Nucleus accumbens (tissue), 56 donors: Measurements from ENCODE around the gene FAM131A.

Experiments used
- DNase-seq, 56 donors: peaks; one replicate each; lab custom pipeline; 2025; lab: John Stamatoyannopoulos, UW

FAM131A gene, protein sequence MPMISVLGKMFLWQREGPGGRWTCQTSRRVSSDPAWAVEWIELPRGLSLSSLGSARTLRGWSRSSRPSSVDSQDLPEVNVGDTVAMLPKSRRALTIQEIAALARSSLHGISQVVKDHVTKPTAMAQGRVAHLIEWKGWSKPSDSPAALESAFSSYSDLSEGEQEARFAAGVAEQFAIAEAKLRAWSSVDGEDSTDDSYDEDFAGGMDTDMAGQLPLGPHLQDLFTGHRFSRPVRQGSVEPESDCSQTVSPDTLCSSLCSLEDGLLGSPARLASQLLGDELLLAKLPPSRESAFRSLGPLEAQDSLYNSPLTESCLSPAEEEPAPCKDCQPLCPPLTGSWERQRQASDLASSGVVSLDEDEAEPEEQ

GRCh38 chr3:184337399-184337714 is at the start of gene FAM131A:
FAM131A (plus strand) TSS chr3:184337600; CDS start chr3:184337631, 31 bp downstream.
- DNase-seq, result peak in 49 of 56 donors; percentile 20 to 84 (median 57)

DNA sequence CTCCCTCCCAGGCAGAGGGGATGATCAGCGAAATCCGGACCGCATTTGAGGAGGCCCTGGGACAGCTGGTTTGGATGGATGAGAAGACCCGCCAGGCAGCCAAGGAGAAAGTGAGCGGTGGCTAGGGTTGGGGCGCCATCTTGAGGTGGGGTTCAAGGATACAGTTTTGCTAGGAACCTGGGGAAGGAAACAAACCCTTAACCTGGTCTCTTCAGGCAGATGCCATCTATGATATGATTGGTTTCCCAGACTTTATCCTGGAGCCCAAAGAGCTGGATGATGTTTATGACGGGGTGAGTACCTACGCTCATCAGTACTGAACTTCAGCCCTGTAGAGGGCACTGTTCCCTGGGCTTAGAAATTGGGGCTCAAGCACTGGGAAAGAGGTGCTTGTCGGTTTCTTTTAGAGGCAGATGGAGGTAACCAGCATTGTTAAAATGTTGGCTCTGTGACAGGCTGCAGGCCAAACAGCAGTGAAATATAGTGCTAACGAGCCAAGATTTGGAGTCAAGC is 47.9 kb upstream of the FAM131A start:
- DNase-seq, result peak in 31 of 56 donors; percentile 2 to 66 (median 17)

DNA sequence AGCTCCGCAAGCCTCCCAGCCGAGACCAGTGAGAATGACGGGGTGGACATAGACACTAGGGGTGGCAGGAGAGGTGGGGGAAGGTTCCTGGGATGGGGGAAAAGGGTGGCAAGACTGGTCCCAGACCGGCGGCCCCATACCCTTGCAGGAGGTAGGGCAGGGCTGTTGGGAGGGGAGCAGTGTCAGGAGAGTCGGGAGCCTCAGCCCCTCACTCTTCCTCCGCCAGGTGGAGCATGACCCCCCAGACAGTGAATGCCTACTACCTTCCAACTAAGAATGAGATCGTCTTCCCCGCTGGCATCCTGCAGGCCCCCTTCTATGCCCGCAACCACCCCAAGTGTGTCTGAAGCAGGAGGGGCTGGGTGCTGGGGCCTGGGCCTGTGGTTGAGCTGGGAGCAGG is 47.1 kb upstream of the FAM131A start:
- no peak for DNase-seq

DNA sequence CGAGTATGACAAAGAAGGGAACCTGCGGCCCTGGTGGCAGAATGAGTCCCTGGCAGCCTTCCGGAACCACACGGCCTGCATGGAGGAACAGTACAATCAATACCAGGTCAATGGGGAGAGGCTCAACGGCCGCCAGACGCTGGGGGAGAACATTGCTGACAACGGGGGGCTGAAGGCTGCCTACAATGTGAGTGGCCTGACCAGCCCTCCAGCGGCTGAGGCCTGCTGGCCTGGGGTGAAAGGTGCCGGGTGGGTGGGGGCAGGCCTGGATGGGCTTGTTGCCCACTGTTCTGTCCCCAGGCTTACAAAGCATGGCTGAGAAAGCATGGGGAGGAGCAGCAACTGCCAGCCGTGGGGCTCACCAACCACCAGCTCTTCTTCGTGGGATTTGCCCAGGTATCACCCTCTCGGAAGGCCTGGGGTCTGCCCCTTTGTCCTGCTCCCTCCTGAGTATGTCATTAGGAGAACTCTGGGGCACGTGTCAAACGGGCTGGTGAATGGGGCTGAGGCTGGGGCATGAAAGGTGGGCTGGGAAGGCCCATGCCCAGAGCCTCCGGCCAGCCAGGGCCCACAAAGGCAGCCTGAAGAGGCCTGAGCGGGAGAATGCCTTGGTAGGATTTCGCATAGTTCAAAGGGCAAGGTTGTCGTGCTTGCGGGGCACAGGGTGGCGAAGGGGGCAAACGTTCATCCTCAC is 46.2 kb upstream of the FAM131A start:
- DNase-seq, result no peak

DNA sequence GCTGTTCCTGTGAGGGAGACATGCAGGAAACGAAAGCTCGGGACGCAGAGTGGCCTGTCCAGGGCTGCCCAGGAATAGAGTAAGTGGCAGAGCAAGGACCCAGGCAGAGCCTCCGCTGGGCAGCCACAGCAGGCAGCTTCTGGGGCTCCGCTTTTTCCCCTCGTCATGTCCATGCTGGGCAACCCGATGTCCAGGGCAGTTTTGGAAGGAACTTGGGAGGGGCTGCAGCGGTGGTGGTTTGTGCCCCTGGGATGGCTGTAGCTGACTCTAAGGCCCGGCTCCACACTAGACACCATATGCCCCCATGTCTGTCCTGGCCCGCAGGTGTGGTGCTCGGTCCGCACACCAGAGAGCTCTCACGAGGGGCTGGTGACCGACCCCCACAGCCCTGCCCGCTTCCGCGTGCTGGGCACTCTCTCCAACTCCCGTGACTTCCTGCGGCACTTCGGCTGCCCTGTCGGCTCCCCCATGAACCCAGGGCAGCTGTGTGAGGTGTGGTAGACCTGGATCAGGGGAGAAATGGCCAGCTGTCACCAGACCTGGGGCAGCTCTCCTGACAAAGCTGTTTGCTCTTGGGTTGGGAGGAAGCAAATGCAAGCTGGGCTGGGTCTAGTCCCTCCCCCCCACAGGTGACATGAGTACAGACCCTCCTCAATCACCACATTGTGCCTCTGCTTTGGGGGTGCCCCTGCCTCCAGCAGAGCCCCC is 45.5 kb upstream of the FAM131A start:
- DNase-seq, result no peak

DNA sequence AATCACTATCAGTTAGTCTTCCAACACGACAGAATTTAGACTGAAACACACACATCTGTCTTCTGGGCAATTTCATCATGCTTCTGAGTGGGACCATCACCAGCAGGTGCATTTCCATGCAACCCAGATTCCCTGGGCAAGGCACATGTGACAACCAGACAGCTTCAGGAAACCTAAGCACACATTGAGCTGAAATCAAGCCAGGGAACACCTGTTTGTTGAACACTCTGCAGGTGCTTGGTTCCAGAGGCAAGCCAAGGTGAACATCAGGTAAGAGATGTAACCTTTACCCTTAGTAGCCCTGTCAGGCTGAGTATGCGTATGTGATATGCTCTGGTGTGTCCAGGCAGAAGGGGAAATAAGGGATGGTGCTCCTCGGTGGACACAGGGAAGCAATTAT is 41.6 kb upstream of the FAM131A start:
- no peak for DNase-seq

DNA sequence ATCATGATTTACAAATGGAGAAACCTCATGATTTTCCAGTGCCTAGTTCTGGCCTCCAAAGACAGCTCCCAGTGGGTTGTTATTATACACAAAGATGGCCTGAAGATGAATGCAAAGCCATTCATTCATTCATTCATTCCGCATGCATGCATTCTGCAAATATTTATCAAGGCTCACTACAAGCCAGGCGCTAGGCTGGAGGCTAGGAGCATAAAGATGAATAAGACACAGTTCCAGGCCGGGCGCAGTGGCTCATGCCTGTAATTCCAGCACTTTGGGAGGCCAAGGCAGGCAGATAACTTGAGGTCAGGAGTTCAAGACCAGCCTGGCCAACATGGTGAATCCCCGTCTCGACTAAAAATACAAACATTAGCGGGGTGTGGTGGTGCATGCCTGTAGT is 40.8 kb upstream of the FAM131A start:
- DNase-seq, result no peak

DNA sequence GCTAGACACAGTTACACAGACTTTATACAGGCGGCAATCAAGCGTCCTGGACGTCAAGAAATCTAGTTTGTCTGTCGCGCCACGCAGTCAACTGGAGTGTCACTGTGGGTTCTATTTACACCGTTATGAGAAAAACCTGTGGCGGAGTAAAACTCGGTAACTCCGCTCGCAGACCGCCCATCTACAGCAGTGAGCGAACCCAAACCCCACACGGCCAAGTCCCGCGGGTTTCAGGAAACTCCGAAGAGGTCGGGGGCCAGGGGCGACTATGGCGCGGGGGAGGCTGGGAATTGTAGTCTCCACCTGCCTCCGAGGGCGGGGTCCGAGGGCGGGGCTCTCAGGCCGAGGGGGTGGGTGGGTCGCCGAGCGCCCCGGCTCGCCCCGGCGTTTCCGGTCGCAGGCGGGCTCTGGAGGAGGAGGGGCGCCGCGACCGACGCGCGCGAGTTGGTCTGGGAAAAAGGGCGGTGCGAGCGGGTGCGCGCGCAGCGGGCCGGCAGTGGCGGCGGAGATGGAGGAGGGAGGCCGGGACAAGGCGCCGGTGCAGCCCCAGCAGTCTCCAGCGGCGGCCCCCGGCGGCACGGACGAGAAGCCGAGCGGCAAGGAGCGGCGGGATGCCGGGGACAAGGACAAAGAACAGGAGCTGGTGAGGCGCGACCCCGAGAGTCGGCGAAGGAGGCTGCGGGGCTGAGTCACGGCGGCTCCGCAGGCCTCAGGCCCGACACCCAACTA is 38.5 kb upstream of the FAM131A start, which contains the start of gene PSMD2:
Gene PSMD2, plus strand, starts transcription at position 483 of the 729 bp plus-strand sequence. Its CDS starts 26 bp downstream, at position 509.
- peak; percentile 64 to 99 (median 95) for DNase-seq

DNA sequence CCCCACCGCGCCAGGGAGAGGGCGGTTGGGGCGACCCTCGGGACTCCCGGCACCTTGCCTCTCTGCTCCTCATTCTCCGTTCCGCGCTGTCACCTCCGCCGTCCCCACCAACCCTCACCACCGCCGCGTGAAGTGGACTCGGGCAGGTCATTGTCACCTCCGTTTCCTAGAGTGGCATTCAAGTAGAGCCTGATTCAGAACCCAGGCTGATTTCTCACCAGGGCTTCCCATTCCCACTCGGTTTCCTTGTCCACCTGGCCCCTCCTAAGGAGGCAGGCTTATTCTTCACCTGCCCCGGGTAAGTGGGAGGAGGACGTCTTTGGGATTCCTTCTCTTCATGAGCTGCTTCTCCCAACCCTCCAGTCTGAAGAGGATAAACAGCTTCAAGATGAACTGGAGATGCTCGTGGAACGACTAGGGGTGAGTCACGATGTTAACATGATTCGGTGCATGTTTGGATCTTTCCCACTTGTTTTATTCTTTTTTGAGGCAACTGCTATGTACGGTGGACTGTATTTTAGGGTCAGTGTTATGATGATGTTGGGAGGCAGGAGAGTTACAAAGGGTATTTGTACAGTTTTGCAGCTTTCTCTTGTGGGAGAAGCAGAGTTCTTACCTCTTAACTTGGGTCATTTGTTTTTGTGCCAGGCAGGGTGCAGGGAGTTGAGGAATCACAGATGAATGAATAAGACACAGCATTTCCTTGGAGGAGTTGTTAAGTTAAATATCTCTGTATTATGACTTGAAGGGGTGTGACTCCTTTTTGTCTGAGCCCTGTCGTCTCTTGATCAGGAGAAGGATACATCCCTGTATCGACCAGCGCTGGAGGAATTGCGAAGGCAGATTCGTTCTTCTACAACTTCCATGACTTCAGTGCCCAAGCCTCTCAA is 37.7 kb upstream of the FAM131A start:
- DNase-seq, result no peak

DNA sequence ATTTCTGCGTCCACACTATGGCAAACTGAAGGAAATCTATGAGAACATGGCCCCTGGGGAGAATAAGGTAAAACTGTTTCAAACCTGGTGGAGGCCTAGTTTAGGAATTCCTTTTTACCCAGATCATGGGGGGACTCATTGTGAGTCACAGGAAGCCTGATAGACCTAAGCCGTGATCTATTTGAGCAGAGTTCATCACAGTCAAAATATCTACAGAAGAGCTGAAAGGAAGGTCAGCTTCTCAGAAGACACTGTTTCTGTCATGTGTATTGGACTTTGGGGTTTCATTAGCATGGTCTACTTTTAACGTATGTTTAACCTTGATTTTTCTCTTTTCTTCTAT is 37.1 kb upstream of the FAM131A start:
- DNase-seq, result no peak

GRCh38 chr3:184305577-184305976 is 31.8 kb upstream of the FAM131A start:
- DNase-seq, result no peak

GRCh38 chr3:184306341-184306972 is 30.9 kb upstream of the FAM131A start:
- DNase-seq, result no peak

- no peak for DNase-seq
These were observed 29.5 kb upstream of the FAM131A start for GRCh38 chr3:184307915-184308314.

GRCh38 chr3:184308744-184309143 is 28.7 kb upstream of the FAM131A start:
- no peak for DNase-seq

GRCh38 chr3:184311633-184312032 is 25.8 kb upstream of the FAM131A start:
- no peak for DNase-seq

- peak; percentile 36 to 96 (median 88) for DNase-seq
These were observed 23.1 kb upstream of the FAM131A start, which contains the start of gene EIF4G1 for GRCh38 chr3:184314363-184314699. EIF4G1 (plus strand) TSS chr3:184314606; CDS start chr3:184315797, 1,191 bp downstream.

GRCh38 chr3:184314700-184315542 is 22.5 kb upstream of the FAM131A start:
- peak in 45 of 56 donors; percentile 6 to 81 (median 49) for DNase-seq

GRCh38 chr3:184315543-184315867 is 21.9 kb upstream of the FAM131A start:
- peak in 1 of 56 donors; percentile 44 for DNase-seq
